Thyroid gland (tissue), 4 donors: ENCODE measurements around the gene CEACAM8.

Source experiments
- POLR2A ChIP-seq, 2 donors: fragments of 450-650 bp; IDR thresholded peaks; one replicate each; pipeline ENCODE4 v1.6.1; 2017; ENCODE audit warnings: antibody characterized with exemption in 2 of 2, mild to moderate bottlenecking in 2 of 2, moderate library complexity in 1 of 2
- TF ChIP-seq, protein P1 (sequence below), 6 experiments: fragments of 200-600 bp in 3 of 6; fragments of 450-650 bp in 3 of 6; sonication (generic) in 3 of 6; IDR thresholded peaks; one replicate each; pipeline ENCODE4 v1.5.1; 2016 to 2019; ENCODE audit warnings: antibody characterized with exemption in 6 of 6, mild to moderate bottlenecking in 2 of 6, inconsistent platforms in 1 of 6, moderate library complexity in 1 of 6

DNA sequence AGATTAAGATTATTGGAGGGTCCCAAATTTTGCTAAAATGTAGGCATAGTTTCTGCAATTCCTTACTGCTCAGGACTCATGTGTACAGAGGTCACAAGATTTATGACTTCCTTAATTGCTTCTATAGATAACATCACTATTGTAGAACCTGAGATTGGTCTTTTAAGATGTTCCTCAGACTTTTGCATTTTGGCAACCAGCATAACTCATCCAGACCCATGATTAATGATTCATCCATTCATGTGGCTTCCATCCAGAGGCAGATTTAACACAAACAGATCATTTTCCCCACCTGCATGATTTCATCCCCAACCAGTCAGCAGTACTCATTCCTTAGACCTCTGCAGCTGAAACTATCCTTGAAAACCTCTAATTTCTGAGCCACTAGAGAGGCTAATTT is 34.5 kb upstream of the CEACAM8 start:
- no peak for TF ChIP-seq POLR2A (IDR thresholded peaks at IDR 0.05)
- TF ChIP-seq, protein P1, sequence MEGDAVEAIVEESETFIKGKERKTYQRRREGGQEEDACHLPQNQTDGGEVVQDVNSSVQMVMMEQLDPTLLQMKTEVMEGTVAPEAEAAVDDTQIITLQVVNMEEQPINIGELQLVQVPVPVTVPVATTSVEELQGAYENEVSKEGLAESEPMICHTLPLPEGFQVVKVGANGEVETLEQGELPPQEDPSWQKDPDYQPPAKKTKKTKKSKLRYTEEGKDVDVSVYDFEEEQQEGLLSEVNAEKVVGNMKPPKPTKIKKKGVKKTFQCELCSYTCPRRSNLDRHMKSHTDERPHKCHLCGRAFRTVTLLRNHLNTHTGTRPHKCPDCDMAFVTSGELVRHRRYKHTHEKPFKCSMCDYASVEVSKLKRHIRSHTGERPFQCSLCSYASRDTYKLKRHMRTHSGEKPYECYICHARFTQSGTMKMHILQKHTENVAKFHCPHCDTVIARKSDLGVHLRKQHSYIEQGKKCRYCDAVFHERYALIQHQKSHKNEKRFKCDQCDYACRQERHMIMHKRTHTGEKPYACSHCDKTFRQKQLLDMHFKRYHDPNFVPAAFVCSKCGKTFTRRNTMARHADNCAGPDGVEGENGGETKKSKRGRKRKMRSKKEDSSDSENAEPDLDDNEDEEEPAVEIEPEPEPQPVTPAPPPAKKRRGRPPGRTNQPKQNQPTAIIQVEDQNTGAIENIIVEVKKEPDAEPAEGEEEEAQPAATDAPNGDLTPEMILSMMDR (IDR thresholded peaks at IDR 0.05), result no peak
